OCI-LY3 (cell line): ENCODE measurements around the gene VDAC1.

ENCODE experiments used
- EZH2phosphoT487 ChIP-seq: fragments of 200-600 bp; shearing (Covaris generic); IDR thresholded peaks from 2 replicates; pipeline ENCODE4 v1.6.1; 2018; ENCODE audit warnings: antibody characterized with exemption, mixed run types, low read depth
- TF ChIP-seq, protein P1 (sequence below): fragments of 200-600, 300-600 bp; sonication (generic); IDR thresholded peaks from 2 replicates; pipeline ENCODE4 v1.5.1; 2014; ENCODE audit warnings: antibody characterized with exemption, low read length, low read depth

GRCh38 chr5:133950821-133951612, 53.8 kb downstream of the VDAC1 start:
- TF ChIP-seq, protein P1, sequence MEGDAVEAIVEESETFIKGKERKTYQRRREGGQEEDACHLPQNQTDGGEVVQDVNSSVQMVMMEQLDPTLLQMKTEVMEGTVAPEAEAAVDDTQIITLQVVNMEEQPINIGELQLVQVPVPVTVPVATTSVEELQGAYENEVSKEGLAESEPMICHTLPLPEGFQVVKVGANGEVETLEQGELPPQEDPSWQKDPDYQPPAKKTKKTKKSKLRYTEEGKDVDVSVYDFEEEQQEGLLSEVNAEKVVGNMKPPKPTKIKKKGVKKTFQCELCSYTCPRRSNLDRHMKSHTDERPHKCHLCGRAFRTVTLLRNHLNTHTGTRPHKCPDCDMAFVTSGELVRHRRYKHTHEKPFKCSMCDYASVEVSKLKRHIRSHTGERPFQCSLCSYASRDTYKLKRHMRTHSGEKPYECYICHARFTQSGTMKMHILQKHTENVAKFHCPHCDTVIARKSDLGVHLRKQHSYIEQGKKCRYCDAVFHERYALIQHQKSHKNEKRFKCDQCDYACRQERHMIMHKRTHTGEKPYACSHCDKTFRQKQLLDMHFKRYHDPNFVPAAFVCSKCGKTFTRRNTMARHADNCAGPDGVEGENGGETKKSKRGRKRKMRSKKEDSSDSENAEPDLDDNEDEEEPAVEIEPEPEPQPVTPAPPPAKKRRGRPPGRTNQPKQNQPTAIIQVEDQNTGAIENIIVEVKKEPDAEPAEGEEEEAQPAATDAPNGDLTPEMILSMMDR: no peak
- TF ChIP-seq EZH2phosphoT487: no peak
